ENCODE data around the gene RAB1B.

RAB1B gene

GRCh38 chr11:66263231-66263630 is 5.2 kb upstream of the RAB1B start:
- no peak for TF ChIP-seq BACH2 (CRISPR knock-in tag; IDR thresholded peaks at IDR 0.05; ENCODE audit: borderline replicate concordance)
- TF ChIP-seq ZNF565 (CRISPR knock-in tag; conservative IDR thresholded peaks at IDR 0.05; ENCODE audit: low read depth) = no peak
- TF ChIP-seq ARNTL (CRISPR knock-in tag; IDR thresholded peaks at IDR 0.05; ENCODE audit: borderline replicate concordance, low read depth) = no peak
- TF ChIP-seq CSDC2 (CRISPR knock-in tag; IDR thresholded peaks at IDR 0.05) = no peak
- no peak for TF ChIP-seq GLIS3 (CRISPR knock-in tag; IDR thresholded peaks at IDR 0.05)
- TF ChIP-seq SNAI2 (CRISPR knock-in tag; IDR thresholded peaks at IDR 0.05) = no peak
- TF ChIP-seq TSHZ2 (CRISPR knock-in tag; IDR thresholded peaks at IDR 0.05) = no peak
- no peak for TF ChIP-seq ESRRG (CRISPR knock-in tag; IDR thresholded peaks at IDR 0.05)
- TF ChIP-seq PPARA (CRISPR knock-in tag; IDR thresholded peaks at IDR 0.05; ENCODE audit: borderline replicate concordance) = no peak
- no peak for TF ChIP-seq ZFP3 (CRISPR knock-in tag; IDR thresholded peaks at IDR 0.05)
- TF ChIP-seq ZNF70 (CRISPR knock-in tag; IDR thresholded peaks at IDR 0.05) = no peak
- no peak for TF ChIP-seq PATZ1 (CRISPR knock-in tag; IDR thresholded peaks at IDR 0.05; ENCODE audit: borderline replicate concordance)
- TF ChIP-seq CREB5 (CRISPR knock-in tag; IDR thresholded peaks at IDR 0.05; ENCODE audit: low read depth) = no peak
- TF ChIP-seq ZFP30 (CRISPR knock-in tag; IDR thresholded peaks at IDR 0.05) = no peak
- no peak for ATAC-seq

- no peak for ATAC-seq
- TF ChIP-seq ZFP3 (CRISPR knock-in tag; IDR thresholded peaks at IDR 0.05) (no peak), ZC3H10 (CRISPR knock-in tag; IDR thresholded peaks at IDR 0.05) (no peak), TSHZ2 (CRISPR knock-in tag; IDR thresholded peaks at IDR 0.05) (no peak), TCF4 (CRISPR knock-in tag; IDR thresholded peaks at IDR 0.05; ENCODE audit: borderline replicate concordance) (no peak), ISL1 (CRISPR knock-in tag; IDR thresholded peaks at IDR 0.05) (no peak), ESRRG (CRISPR knock-in tag; IDR thresholded peaks at IDR 0.05) (no peak), BACH2 (CRISPR knock-in tag; IDR thresholded peaks at IDR 0.05; ENCODE audit: borderline replicate concordance) (no peak), CSRNP3 (CRISPR knock-in tag; IDR thresholded peaks at IDR 0.05) (no peak), SNAI2 (CRISPR knock-in tag; IDR thresholded peaks at IDR 0.05) (no peak), ZNF8 (CRISPR knock-in tag; IDR thresholded peaks at IDR 0.05) (no peak), OSR1 (CRISPR knock-in tag; IDR thresholded peaks at IDR 0.05) (no peak), ZNF565 (CRISPR knock-in tag; conservative IDR thresholded peaks at IDR 0.05; ENCODE audit: low read depth) (no peak), PATZ1 (CRISPR knock-in tag; IDR thresholded peaks at IDR 0.05; ENCODE audit: borderline replicate concordance) (no peak), CSDC2 (CRISPR knock-in tag; IDR thresholded peaks at IDR 0.05) (no peak)
These were observed 4.7 kb upstream of the RAB1B start for GRCh38 chr11:66263785-66264184.

All from SK-N-SH treated with all-trans-retinoic acid at 6 μM for 48 hours (cell line).